ENCODE results near the gene LIAS. TPM values are rescaled to one million over a fixed set of nuclear protein-coding genes. Genes with fewer than 3 reads are reported as not detected.

LIAS gene
- total RNA-seq, 4 donors from 2014 or later = 10.7 to 18.9 (median 15.5) TPM

DNA sequence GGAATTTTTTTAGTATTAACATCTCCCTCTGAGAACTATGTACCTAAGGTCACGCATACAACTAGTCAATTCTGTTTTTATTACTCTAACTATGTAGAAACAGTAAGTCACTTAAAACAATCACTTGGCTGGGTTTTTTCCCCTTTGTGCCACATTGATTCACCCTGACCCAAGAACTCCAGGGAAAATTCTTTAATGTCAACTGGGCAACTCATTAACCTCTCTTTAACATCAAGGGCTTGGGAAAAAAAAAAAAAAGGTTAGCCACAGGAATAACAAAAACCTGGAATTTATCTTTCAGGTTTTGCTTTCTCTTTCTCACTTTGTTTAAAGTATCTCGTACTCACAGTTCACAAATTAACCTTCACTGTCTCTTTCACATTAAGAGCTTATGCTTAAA lies 8.2 kb upstream of the LIAS start:
- TF ChIP-seq, protein P1, sequence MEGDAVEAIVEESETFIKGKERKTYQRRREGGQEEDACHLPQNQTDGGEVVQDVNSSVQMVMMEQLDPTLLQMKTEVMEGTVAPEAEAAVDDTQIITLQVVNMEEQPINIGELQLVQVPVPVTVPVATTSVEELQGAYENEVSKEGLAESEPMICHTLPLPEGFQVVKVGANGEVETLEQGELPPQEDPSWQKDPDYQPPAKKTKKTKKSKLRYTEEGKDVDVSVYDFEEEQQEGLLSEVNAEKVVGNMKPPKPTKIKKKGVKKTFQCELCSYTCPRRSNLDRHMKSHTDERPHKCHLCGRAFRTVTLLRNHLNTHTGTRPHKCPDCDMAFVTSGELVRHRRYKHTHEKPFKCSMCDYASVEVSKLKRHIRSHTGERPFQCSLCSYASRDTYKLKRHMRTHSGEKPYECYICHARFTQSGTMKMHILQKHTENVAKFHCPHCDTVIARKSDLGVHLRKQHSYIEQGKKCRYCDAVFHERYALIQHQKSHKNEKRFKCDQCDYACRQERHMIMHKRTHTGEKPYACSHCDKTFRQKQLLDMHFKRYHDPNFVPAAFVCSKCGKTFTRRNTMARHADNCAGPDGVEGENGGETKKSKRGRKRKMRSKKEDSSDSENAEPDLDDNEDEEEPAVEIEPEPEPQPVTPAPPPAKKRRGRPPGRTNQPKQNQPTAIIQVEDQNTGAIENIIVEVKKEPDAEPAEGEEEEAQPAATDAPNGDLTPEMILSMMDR (IDR thresholded peaks at IDR 0.05) = no peak
- H3K9me3 ChIP-seq = no peaks in the 10 kb centered on the region
- 83 to 94% methylated on average over 2 of the region's 2 CpGs for WGBS, 2 donors
- no peaks in the 10 kb centered on the region for H3K27me3 ChIP-seq
- no peak overlapping the region for H3K27ac ChIP-seq
- peaks cover 6 to 7% of the 10 kb centered on the region in 2 donors for H3K4me1 ChIP-seq
- H3K4me3 ChIP-seq (replicated peaks in 1 of 3) = no peak overlapping the region
- H3K36me3 ChIP-seq = peaks cover 40 to 43% of the 10 kb centered on the region in 2 donors
- no peak for DNase-seq
- intact Hi-C loops (cut with DNase I) = no loop called here

DNA sequence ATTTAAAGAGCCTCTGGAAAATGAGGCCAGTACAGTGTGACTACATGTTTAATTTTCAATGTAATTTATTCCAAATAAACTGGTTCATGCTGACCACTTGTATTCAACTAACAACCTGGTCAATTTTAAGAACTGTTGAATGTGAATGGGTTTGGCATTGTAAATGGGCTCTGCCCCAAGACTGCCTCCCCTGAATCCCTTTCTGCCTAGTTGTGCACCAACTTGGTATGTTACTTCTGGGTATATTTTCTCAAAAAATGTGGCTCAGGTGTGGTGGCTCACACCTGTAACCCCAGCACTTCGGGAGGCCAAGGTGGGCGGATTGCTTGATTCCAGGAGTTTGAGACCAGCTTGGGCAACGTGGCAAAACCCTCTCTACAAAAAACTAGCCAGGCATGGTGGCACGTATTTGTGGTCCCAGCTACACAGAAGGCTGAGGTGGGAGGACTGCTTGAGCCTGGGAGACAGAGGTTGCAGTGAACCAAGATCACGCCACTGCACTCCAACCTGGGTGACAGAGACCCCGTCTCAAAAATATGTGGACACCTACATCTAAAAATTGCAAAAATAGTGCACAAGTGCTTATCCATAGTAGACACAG lies 7.3 kb upstream of the LIAS start:
- peaks cover 47 to 52% of the 10 kb centered on the region in 2 donors for H3K36me3 ChIP-seq
- TF ChIP-seq POLR2A (IDR thresholded peaks at IDR 0.05) = no peak
- TF ChIP-seq, protein P1 (IDR thresholded peaks at IDR 0.05) = no peak
- no peaks in the 10 kb centered on the region for H3K27me3 ChIP-seq
- intact Hi-C loops (cut with DNase I) = no loop called here
- no peak overlapping the region for H3K4me3 ChIP-seq (replicated peaks in 1 of 3)
- no peaks in the 10 kb centered on the region for H3K9me3 ChIP-seq
- H3K27ac ChIP-seq = no peak overlapping the region
- peaks cover 7 to 8% of the 10 kb centered on the region in 2 donors for H3K4me1 ChIP-seq
- no peak for DNase-seq
- 86 to 91% methylated on average over 5 to 6 of the region's 6 CpGs for WGBS, 2 donors

DNA sequence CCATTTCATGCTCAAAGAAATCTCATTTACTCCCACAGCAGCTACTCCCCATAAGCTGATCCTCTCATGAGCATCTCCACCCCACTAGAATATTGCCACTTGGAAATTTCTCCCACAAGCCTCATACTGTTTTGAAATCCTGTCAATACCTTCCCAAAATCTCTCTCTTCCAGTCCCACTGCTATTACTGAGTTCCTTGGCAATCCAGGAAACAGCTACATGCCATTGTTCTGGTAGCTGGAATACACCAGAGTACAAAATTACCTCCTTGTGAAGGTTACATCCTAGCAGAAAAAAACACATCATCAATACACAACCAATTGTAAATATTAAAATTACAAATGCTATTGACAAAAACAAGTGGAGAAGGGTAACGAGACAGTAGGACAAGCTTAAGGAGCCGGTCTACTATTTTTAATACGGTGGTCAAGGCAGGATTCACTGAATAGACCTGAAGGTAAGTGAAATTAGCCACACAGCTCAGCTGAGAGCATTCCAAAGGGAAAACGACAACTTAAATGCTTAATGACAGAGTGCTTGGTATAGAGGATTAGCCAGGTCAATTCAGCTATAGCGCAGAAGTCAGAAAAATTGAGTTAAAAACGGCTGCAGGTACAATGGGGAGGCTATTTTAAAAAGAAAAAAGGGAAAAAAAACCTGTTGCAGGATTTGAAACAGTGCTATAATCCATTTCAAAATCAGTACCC lies 6.5 kb upstream of the LIAS start:
- TF ChIP-seq POLR2A (IDR thresholded peaks at IDR 0.05) = no peak
- TF ChIP-seq, protein P1 (IDR thresholded peaks at IDR 0.05) = no peak
- DNase-seq = no peak
- Histone ChIP-seq H3K27me3 (no peaks in the 10 kb centered on the region), H3K9me3 (no peaks in the 10 kb centered on the region), H3K36me3 (peaks cover 54 to 58% of the 10 kb centered on the region in 2 donors), H3K27ac (no peak overlapping the region), H3K4me3 (replicated peaks in 1 of 3) (no peak overlapping the region), H3K4me1 (peaks cover 5 to 13% of the 10 kb centered on the region in 2 donors)
- WGBS, 2 donors = 90 to 91% methylated on average over 6 of the region's 6 CpGs
- intact Hi-C loops (cut with DNase I) = no loop called here

DNA sequence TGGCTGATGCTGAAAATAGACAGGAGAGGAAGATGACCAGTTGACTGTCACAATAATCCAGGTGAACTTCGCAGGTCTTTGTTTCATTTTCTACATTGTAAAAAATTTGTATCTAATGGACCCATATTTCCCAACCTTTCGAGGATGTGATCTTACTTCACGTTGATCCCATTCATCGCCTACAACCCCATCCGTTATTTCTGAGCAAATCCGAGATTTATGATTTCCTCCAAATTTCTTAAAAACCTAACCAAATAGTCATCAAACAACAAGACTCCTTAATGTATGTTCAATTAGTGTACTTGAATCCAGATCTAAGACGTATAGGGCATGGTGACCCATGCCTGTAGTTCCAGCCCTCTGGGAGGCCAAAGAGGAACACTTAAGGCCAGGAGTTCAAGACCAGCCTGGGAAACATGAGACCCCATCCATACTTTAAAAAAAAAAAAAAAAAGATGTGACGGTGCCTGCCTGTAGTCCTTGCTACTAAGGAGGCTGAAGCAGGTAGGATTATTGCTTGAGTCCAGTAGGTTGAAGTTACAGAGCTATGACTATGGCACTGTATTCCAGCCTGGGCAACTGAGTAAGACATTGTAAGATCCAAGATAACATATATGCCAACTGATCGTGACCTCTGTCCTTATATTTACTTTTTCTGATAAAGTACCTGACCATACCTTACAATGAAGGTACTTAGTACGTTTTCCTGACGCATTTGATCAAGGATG lies 5.8 kb upstream of the LIAS start:
- TF ChIP-seq, protein P1 (IDR thresholded peaks at IDR 0.05) = no peak
- no peak for TF ChIP-seq POLR2A (IDR thresholded peaks at IDR 0.05)
- DNase-seq = no peak
- WGBS, 2 donors = 92% methylated on average over 11 of the region's 11 CpGs
- Histone ChIP-seq H3K36me3 (peaks cover 56 to 58% of the 10 kb centered on the region in 2 donors), H3K4me1 (peaks cover 10 to 18% of the 10 kb centered on the region in 2 donors), H3K4me3 (replicated peaks in 1 of 3) (no peak overlapping the region), H3K27me3 (no peaks in the 10 kb centered on the region), H3K9me3 (no peaks in the 10 kb centered on the region), H3K27ac (no peak overlapping the region)
- intact Hi-C loops (cut with DNase I) = no loop called here

DNA sequence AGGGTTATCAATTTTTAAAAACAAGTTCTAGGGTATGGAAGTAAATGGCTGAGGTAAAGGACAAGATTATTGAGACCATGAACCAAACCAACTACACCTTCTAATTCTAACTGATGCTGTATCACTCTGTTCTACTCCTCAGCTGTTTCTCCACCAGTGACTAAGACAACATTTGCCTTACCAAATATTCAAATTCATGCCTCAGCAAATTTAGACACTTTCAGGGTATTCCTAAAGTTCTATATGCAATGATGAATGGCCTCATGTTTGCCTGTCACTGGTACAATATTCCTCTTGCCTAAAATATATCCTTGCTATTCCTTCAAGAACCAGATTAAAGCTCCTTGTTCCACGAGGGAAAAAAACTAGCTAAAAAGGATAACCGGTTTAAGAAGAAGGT lies 5.1 kb upstream of the LIAS start:
- intact Hi-C loops (cut with DNase I) = no loop called here
- Histone ChIP-seq H3K36me3 (peaks cover 56 to 58% of the 10 kb centered on the region in 2 donors), H3K4me1 (peaks cover 11 to 18% of the 10 kb centered on the region in 2 donors), H3K4me3 (replicated peaks in 1 of 3) (no peak overlapping the region), H3K27ac (no peak overlapping the region), H3K9me3 (no peaks in the 10 kb centered on the region), H3K27me3 (no peaks in the 10 kb centered on the region)
- DNase-seq = no peak
- WGBS, 2 donors = 83 to 84% methylated on average over 2 of the region's 2 CpGs
- no peak for TF ChIP-seq POLR2A (IDR thresholded peaks at IDR 0.05)
- TF ChIP-seq, protein P1 (IDR thresholded peaks at IDR 0.05) = no peak
